ENCODE measurements around the gene ZNHIT1. TPM values are rescaled to one million over a fixed set of nuclear protein-coding genes. Genes with fewer than 3 reads are reported as not detected.

Gene ZNHIT1
- total RNA-seq, 1 donor from 2014 or later, result 66.9 TPM

GRCh38 chr7:101207459-101207858, 10.5 kb upstream of the ZNHIT1 start:
- no peak for TF ChIP-seq CTCF (IDR thresholded peaks at IDR 0.05; ENCODE audit: insufficient read depth, low read length, severe bottlenecking)
- H3K27me3 ChIP-seq (ENCODE audit: control insufficient read depth, insufficient read depth, low read length), result peaks cover 6% of the 10 kb centered on the region
- no peak overlapping the region for H3K4me3 ChIP-seq (ENCODE audit: low read depth, low read length)
- DNase-seq (ENCODE audit: low read depth) (no peak), FAIRE-seq (no peak)
- peaks cover 13% of the 10 kb centered on the region for H3K36me3 ChIP-seq (ENCODE audit: control insufficient read depth, insufficient read depth, low read length)

GRCh38 chr7:101208794-101209193, 9.2 kb upstream of the ZNHIT1 start:
- FAIRE-seq (no peak), DNase-seq (ENCODE audit: low read depth) (no peak)
- Histone ChIP-seq H3K4me3 (ENCODE audit: low read depth, low read length) (no peak overlapping the region), H3K27me3 (ENCODE audit: control insufficient read depth, insufficient read depth, low read length) (no peaks in the 10 kb centered on the region), H3K36me3 (ENCODE audit: control insufficient read depth, insufficient read depth, low read length) (peaks cover 13% of the 10 kb centered on the region)
- no peak for TF ChIP-seq CTCF (IDR thresholded peaks at IDR 0.05; ENCODE audit: insufficient read depth, low read length, severe bottlenecking)

- no peaks in the 10 kb centered on the region for H3K27me3 ChIP-seq (ENCODE audit: control insufficient read depth, insufficient read depth, low read length)
- peaks cover 15% of the 10 kb centered on the region for H3K36me3 ChIP-seq (ENCODE audit: control insufficient read depth, insufficient read depth, low read length)
- no peak overlapping the region for H3K4me3 ChIP-seq (ENCODE audit: low read depth, low read length)
- no peak for TF ChIP-seq CTCF (IDR thresholded peaks at IDR 0.05; ENCODE audit: insufficient read depth, low read length, severe bottlenecking)
- DNase-seq (ENCODE audit: low read depth), result no peak
- FAIRE-seq, result no peak
These were observed 7.8 kb upstream of the ZNHIT1 start for GRCh38 chr7:101210143-101210542.

GRCh38 chr7:101211501-101211900, 6.5 kb upstream of the ZNHIT1 start:
- TF ChIP-seq CTCF (IDR thresholded peaks at IDR 0.05; ENCODE audit: insufficient read depth, low read length, severe bottlenecking), result no peak
- no peak for FAIRE-seq

GRCh38 chr7:101212014-101212413, 6.0 kb upstream of the ZNHIT1 start:
- Histone ChIP-seq H3K27me3 (ENCODE audit: control insufficient read depth, insufficient read depth, low read length) (no peaks in the 10 kb centered on the region), H3K4me3 (ENCODE audit: low read depth, low read length) (no peak overlapping the region), H3K36me3 (ENCODE audit: control insufficient read depth, insufficient read depth, low read length) (peaks cover 15% of the 10 kb centered on the region)
- DNase-seq (ENCODE audit: low read depth) (no peak), FAIRE-seq (no peak)
- no peak for TF ChIP-seq CTCF (IDR thresholded peaks at IDR 0.05; ENCODE audit: insufficient read depth, low read length, severe bottlenecking)

More at GRCh38 chr7:101211501-101211900, 6.5 kb upstream of the ZNHIT1 start:
- H3K4me3 ChIP-seq (ENCODE audit: low read depth, low read length), result no peak overlapping the region
- DNase-seq (ENCODE audit: low read depth), result no peak
- peaks cover 15% of the 10 kb centered on the region for H3K36me3 ChIP-seq (ENCODE audit: control insufficient read depth, insufficient read depth, low read length)
- H3K27me3 ChIP-seq (ENCODE audit: control insufficient read depth, insufficient read depth, low read length), result no peaks in the 10 kb centered on the region

Measured in bronchial epithelial cell (primary cell).